Measurements from ENCODE around the gene OR1L8.

- TF ChIP-seq, protein P1, sequence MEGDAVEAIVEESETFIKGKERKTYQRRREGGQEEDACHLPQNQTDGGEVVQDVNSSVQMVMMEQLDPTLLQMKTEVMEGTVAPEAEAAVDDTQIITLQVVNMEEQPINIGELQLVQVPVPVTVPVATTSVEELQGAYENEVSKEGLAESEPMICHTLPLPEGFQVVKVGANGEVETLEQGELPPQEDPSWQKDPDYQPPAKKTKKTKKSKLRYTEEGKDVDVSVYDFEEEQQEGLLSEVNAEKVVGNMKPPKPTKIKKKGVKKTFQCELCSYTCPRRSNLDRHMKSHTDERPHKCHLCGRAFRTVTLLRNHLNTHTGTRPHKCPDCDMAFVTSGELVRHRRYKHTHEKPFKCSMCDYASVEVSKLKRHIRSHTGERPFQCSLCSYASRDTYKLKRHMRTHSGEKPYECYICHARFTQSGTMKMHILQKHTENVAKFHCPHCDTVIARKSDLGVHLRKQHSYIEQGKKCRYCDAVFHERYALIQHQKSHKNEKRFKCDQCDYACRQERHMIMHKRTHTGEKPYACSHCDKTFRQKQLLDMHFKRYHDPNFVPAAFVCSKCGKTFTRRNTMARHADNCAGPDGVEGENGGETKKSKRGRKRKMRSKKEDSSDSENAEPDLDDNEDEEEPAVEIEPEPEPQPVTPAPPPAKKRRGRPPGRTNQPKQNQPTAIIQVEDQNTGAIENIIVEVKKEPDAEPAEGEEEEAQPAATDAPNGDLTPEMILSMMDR (IDR thresholded peaks at IDR 0.05) = no peak
- TF ChIP-seq EP300 (IDR thresholded peaks at IDR 0.05) = no peak
- no peak for TF ChIP-seq POLR2A (IDR thresholded peaks at IDR 0.05)
Measured at GRCh38 chr9:122567901-122568300, 15.3 kb downstream of the OR1L8 start.
